CD14-positive monocyte (primary cell): ENCODE data around the gene SPDYE16. TPM values are rescaled to one million over a fixed set of nuclear protein-coding genes. Genes with fewer than 3 reads are reported as not detected.
"Not testable (repeated sequence)": the region's sequence is repeated elsewhere in the genome, so short reads cannot be mapped to it uniquely, and the experiment has no call there.

Source experiments
- DNase-seq, 3 donors: peaks; one replicate each; pipeline ENCODE4 v3.0.0-alpha.2; 2011 to 2022
- H2AFZ ChIP-seq: 2 replicates; pipeline ENCODE4 v1.6.0; 2012; ENCODE audit warnings: mild to moderate bottlenecking, low read depth, low read length, inconsistent platforms; ENCODE audit not compliant: insufficient read depth, poor library complexity, severe bottlenecking
- H3K27ac ChIP-seq, 2 donors: 1 replicate in 1 of 2; 2 replicates in 1 of 2; pipeline ENCODE4 v1.5.1; 2012 to 2013; ENCODE audit warnings: low read length in 2 of 2, control low read depth in 1 of 2, inconsistent platforms in 1 of 2, low read depth in 1 of 2, mild to moderate bottlenecking in 1 of 2
- H3K27me3 ChIP-seq, 2 donors: one replicate each; pipeline versions ENCODE4 v1.6.0 to v1.6.1; 2011 to 2013; ENCODE audit warnings: low read length in 2 of 2; ENCODE audit not compliant: control insufficient read depth in 2 of 2, insufficient read depth in 2 of 2
- H3K36me3 ChIP-seq, 2 donors: replicated peaks in 1 of 2; 1 replicate in 1 of 2; 2 replicates in 1 of 2; pipeline versions ENCODE4 v1.5.1 to v1.6.1; 2012 to 2013; ENCODE audit warnings: low read length in 2 of 2, control low read depth in 1 of 2, inconsistent platforms in 1 of 2, mild to moderate bottlenecking in 1 of 2; ENCODE audit not compliant: insufficient read depth in 2 of 2, control insufficient read depth in 1 of 2
- H3K4me1 ChIP-seq, 2 donors: 1 replicate in 1 of 2; 2 replicates in 1 of 2; pipeline versions ENCODE4 v1.5.1 to v1.6.1; 2012 to 2013; ENCODE audit warnings: low read length in 2 of 2, control low read depth in 1 of 2, inconsistent platforms in 1 of 2, mild to moderate bottlenecking in 1 of 2, moderate library complexity in 1 of 2; ENCODE audit not compliant: insufficient read depth in 2 of 2, control insufficient read depth in 1 of 2
- H3K4me2 ChIP-seq: replicated peaks from 2 replicates; pipeline ENCODE3; 2012; ENCODE audit warnings: low read length, moderate library complexity, mild to moderate bottlenecking; ENCODE audit not compliant: poor library complexity, severe bottlenecking; ENCODE audit errors: extremely low read depth
- H3K4me3 ChIP-seq, 3 experiments: fragments of 200-600 bp in 1 of 3; sonication (generic) in 1 of 3; replicated peaks in 1 of 3; 1 replicate in 2 of 3; 2 replicates in 1 of 3; pipeline ENCODE4 v1.5.1; 2011 to 2013; ENCODE audit warnings: low read length in 3 of 3, mild to moderate bottlenecking in 3 of 3, control low read depth in 2 of 3, low read depth in 2 of 3, inconsistent platforms in 1 of 3, moderate library complexity in 1 of 3
- H3K79me2 ChIP-seq: 2 replicates; pipeline ENCODE4 v1.6.0; 2012; ENCODE audit warnings: mild to moderate bottlenecking, control low read depth, inconsistent platforms, low read length, moderate library complexity; ENCODE audit not compliant: insufficient read depth
- H3K9ac ChIP-seq: 2 replicates; pipeline ENCODE4 v1.6.0; 2017; ENCODE audit warnings: low read length, mild to moderate bottlenecking; ENCODE audit not compliant: insufficient read depth, poor library complexity, severe bottlenecking
- H3K9me3 ChIP-seq, 2 donors: replicated peaks in 1 of 2; 1 replicate in 1 of 2; 2 replicates in 1 of 2; pipeline versions ENCODE4 v1.5.1 to v1.6.1; 2012 to 2013; ENCODE audit warnings: low read length in 2 of 2, control low read depth in 1 of 2; ENCODE audit not compliant: control insufficient read depth in 1 of 2, insufficient read depth in 1 of 2
- H4K20me1 ChIP-seq: 2 replicates; pipeline ENCODE4 v1.6.0; 2012; ENCODE audit warnings: mild to moderate bottlenecking, low read length, control low read depth, moderate library complexity; ENCODE audit not compliant: insufficient read depth
- H3K27ac Mint-ChIP-seq, 7 donors: one replicate each; pipeline ENCODE4 v1.8.0; 2020; ENCODE audit warnings: mild to moderate bottlenecking in 7 of 7, mixed read lengths in 7 of 7, moderate library complexity in 6 of 7, inconsistent platforms in 2 of 7
- H3K27me3 Mint-ChIP-seq, 3 donors: one replicate each; pipeline ENCODE4 v1.8.0; 2021 to 2022; ENCODE audit warnings: low read depth in 3 of 3, mild to moderate bottlenecking in 3 of 3, mixed read lengths in 3 of 3, moderate library complexity in 3 of 3, inconsistent platforms in 1 of 3
- H3K36me3 Mint-ChIP-seq, 2 donors: one replicate each; pipeline ENCODE4 v1.8.0; 2020; ENCODE audit warnings: mixed read lengths in 2 of 2, inconsistent platforms in 1 of 2, mild to moderate bottlenecking in 1 of 2
- H3K4me1 Mint-ChIP-seq: one replicate; pipeline ENCODE4 v1.8.0; 2020; ENCODE audit warnings: mild to moderate bottlenecking, mixed read lengths
- H3K4me3 Mint-ChIP-seq, 2 donors: one replicate each; pipeline ENCODE4 v1.8.0; 2020; ENCODE audit warnings: mild to moderate bottlenecking in 2 of 2, mixed read lengths in 2 of 2, moderate library complexity in 1 of 2
- H3K9me3 Mint-ChIP-seq, 7 donors: one replicate each; pipeline ENCODE4 v1.8.0; 2020 to 2022; ENCODE audit warnings: mixed read lengths in 7 of 7, mild to moderate bottlenecking in 6 of 7, moderate library complexity in 6 of 7, inconsistent platforms in 2 of 7
- CTCF ChIP-seq: fragments of 200-600 bp; IDR thresholded peaks from one replicate; pipeline ENCODE4 v1.8.0; 2022; ENCODE audit warnings: antibody characterized with exemption, mild to moderate bottlenecking
- WGBS: methylation state at CpG from one replicate; pipeline ENCODE4 v1.1.5; 2013; ENCODE audit warnings: missing lambda C conversion rate; ENCODE audit not compliant: insufficient coverage; 5-methylcytosine and 5-hydroxymethylcytosine counted together
- intact Hi-C, 2 donors: fragments of 100-400 bp; cut with micrococcal nuclease; formaldehyde crosslinking; loops; one replicate each; pipeline versions ENCODE4 v1.15.0 to v1.15.1; 2023
- polyA plus RNA-seq, 3 donors: library from polyadenylated mRNA; depleted of rRNA in 1 of 3; unstranded in 2 of 3; stranded (reverse) in 1 of 3; fragments of 300-500 nt in 2 of 3; fragments of >200 nt in 1 of 3; fragmentation: Illumina TruSeq in 2 of 3; gene quantifications; 1 replicate in 2 of 3; 2 replicates in 1 of 3; pipeline ENCODE4 v1.2.3, GENCODE V29; 2012 to 2021

The SPDYE16 gene
- polyA plus RNA-seq, 3 donors = 0.23 TPM; not detected in 2

DNA sequence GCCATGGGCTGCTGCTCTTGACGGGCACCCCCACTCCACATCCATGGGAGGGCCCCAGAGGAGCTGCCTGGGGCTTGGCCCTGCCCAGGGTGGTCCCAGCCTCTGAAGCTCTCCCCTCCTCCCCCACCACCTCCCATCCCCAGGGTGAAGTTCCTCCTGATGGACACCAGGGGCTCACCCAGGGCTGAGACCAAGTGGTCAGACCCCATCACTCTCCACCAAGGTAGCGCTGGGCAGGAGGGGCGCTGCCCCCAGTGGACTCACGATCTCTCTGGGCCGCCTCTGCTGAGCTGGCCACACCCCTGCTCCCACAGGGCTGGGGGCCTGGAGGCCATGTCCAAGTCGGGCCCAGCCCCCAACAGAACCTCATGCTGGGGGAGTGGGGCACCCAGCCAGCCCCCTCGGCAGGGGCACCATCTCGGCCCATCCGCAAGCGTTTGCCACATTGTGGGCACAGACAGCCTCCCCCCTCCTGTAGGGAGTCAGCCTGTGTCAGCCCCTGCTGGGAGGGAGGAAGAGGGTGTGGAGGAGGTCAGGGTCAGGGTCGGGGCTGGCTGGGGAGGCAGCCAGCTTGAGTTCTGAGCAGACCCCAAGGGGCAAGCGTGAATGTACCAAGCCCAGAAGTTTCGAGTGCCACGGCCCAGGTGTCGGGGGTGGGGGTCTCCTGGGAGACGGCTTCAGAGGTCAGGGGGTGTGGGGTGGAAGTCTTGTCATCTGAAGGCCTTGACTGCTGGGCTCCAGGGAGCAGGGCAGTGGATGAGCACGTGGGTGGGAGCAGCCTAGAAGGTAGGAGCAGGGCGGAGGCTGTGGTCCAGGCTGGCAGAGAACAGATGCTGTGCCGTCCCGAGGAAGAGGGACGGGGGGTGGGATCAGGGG, 29.9 kb downstream of the SPDYE16 start:
- H3K4me2 ChIP-seq = no peak overlapping the region
- Mint-ChIP-seq H3K36me3 (no peaks in the 10 kb centered on the region), H3K4me1 (no peaks in the 10 kb centered on the region), H3K4me3 (no peak overlapping the region), H3K9me3 (peaks cover 0 to 6% (median 0%) of the 10 kb centered on the region in 7 donors), H3K27me3 (peaks cover 0 to 3% (median 2%) of the 10 kb centered on the region in 3 donors), H3K27ac (peak overlapping the region in 1 of 7 donors; percentile 70)
- no peak overlapping the region for H3K27ac ChIP-seq
- no peaks in the 10 kb centered on the region for H3K27me3 ChIP-seq
- H3K4me1 ChIP-seq = peaks cover 0 to 4% of the 10 kb centered on the region in 2 donors
- no peak overlapping the region for H3K4me3 ChIP-seq
- TF ChIP-seq CTCF = peak; percentile 28
- intact Hi-C loops = no loop called here
- H4K20me1 ChIP-seq = no peaks in the 10 kb centered on the region
- WGBS = 88% methylated on average over 17 of the region's 21 CpGs
- H2AFZ ChIP-seq = no peak overlapping the region
- no peak overlapping the region for H3K9ac ChIP-seq
- H3K9me3 ChIP-seq = no peaks in the 10 kb centered on the region
- DNase-seq = peak in 1 of 3 donors; percentile 9
- H3K79me2 ChIP-seq = no peaks in the 10 kb centered on the region
- H3K36me3 ChIP-seq = no peaks in the 10 kb centered on the region

DNA sequence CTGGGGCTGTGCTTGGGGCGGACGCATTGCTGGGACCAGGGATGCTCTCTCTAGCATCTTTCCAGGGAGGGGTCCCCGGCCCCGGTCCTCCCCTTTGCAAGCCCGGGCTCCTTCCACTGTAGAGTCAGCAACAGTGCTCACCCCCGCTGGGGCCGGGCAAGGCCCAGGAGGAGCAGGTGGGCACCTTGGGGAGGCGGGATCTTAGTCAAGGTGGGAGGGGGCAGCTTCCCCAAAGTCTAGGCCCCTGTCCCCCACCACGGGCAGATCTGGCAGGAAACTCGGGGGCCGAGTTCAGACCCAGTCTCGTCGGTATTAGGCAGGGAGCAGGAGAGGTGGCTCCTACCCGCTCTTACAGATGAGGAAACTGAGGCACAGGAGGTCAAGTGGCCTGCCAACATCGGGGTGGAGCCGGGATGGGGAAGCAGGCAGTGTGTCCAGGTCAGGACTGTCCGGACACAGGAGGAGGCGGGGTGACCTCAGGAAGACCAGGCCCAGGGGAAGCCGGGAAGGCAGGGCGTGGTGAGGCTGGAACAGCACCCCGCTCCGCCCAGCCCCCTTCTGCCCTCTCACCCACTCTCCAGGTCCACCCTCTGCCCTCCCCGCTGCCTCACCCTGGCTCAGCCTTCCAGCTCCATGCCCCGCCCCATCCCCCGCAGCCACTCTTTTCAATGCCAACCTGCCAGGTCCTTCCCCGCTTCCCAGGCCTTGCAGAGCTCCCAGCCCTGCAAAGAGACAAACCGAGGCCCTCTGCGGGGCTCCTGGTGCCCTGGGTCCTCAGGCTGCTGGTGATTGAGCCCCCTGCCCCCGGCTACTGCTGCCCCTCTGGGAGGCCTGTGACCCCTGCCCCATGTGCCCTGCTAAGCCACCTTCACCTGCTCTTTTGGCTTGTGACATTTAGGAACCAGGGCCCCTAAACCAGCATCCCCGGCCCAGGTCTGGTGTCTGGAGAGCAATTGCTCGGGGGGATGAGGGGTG, 30.9 kb downstream of the SPDYE16 start:
- H3K9ac ChIP-seq, H3K27me3 Mint-ChIP-seq, H3K36me3 Mint-ChIP-seq, H2AFZ ChIP-seq, H3K27me3 ChIP-seq, intact Hi-C loops, H3K79me2 ChIP-seq, H3K4me3 ChIP-seq, H3K4me1 ChIP-seq, H3K27ac ChIP-seq, H3K9me3 ChIP-seq, DNase-seq, H3K4me3 Mint-ChIP-seq, H3K36me3 ChIP-seq, H3K4me2 ChIP-seq, H4K20me1 ChIP-seq, H3K4me1 Mint-ChIP-seq, H3K9me3 Mint-ChIP-seq, H3K27ac Mint-ChIP-seq: not testable (repeated sequence)
- no CpG with 5 or more reads among the region's 31 CpGs for WGBS

GRCh38 chr7:76511200-76511910, 31.7 kb downstream of the SPDYE16 start:
- H3K27me3 Mint-ChIP-seq, H3K4me3 Mint-ChIP-seq, H4K20me1 ChIP-seq, H3K36me3 Mint-ChIP-seq, H3K79me2 ChIP-seq, H3K4me1 Mint-ChIP-seq, H3K9ac ChIP-seq, H3K4me1 ChIP-seq, H3K9me3 Mint-ChIP-seq, H3K27ac ChIP-seq, H3K36me3 ChIP-seq, H3K9me3 ChIP-seq, H3K27ac Mint-ChIP-seq, DNase-seq, H3K4me2 ChIP-seq, intact Hi-C loops, H3K27me3 ChIP-seq, H3K4me3 ChIP-seq, H2AFZ ChIP-seq: not testable (repeated sequence)
- WGBS = 80% methylated on average over 3 of the region's 24 CpGs
